Fibroblast of villous mesenchyme (primary cell): ENCODE results near the gene AMPD3. TPM values are rescaled to one million over a fixed set of nuclear protein-coding genes. Genes with fewer than 3 reads are reported as not detected.

Source experiments
- DNase-seq: peaks from one replicate; pipeline ENCODE4 v3.0.0-alpha.2; 2010; ENCODE audit warnings: low read depth
- H3K4me3 ChIP-seq: 2 replicates; pipeline ENCODE4 v1.5.1; 2011; ENCODE audit warnings: low read depth, mild to moderate bottlenecking, low read length
- CTCF ChIP-seq: IDR thresholded peaks from 2 replicates; pipeline ENCODE4 v1.5.1; 2012; ENCODE audit warnings: low read depth, mild to moderate bottlenecking, low read length; ENCODE audit not compliant: insufficient read depth
- total RNA-seq: library from RNA; depleted of rRNA; stranded (reverse); fragments of >200 nt; gene quantifications from 2 replicates; pipeline ENCODE4 v1.2.3, GENCODE V29; 2012

Gene AMPD3
- total RNA-seq, 1 donor: 22.9 TPM

- no peak for TF ChIP-seq CTCF
- H3K4me3 ChIP-seq: no peak overlapping the region
- peak; percentile 48 for DNase-seq
Measured at GRCh38 chr11:10418259-10418949, 36.7 kb upstream of the AMPD3 start.

GRCh38 chr11:10418950-10419310 is 36.1 kb upstream of the AMPD3 start:
- no peak for DNase-seq
- H3K4me3 ChIP-seq: no peak overlapping the region
- TF ChIP-seq CTCF: no peak

- DNase-seq: no peak
- no peak overlapping the region for H3K4me3 ChIP-seq
- TF ChIP-seq CTCF: no peak
Measured at GRCh38 chr11:10426475-10426874, 28.6 kb upstream of the AMPD3 start.

GRCh38 chr11:10428453-10428852 is 26.6 kb upstream of the AMPD3 start:
- no peak for TF ChIP-seq CTCF
- no peak for DNase-seq

GRCh38 chr11:10429526-10429925 is 25.5 kb upstream of the AMPD3 start:
- no peak for TF ChIP-seq CTCF
- H3K4me3 ChIP-seq: no peak overlapping the region
- no peak for DNase-seq

More at GRCh38 chr11:10428453-10428852, 26.6 kb upstream of the AMPD3 start:
- no peak overlapping the region for H3K4me3 ChIP-seq

- TF ChIP-seq CTCF: no peak
- no peak overlapping the region for H3K4me3 ChIP-seq
- DNase-seq: no peak
Measured at GRCh38 chr11:10432493-10432892, 22.6 kb upstream of the AMPD3 start.

GRCh38 chr11:10432971-10433370 is 22.1 kb upstream of the AMPD3 start:
- no peak for TF ChIP-seq CTCF
- H3K4me3 ChIP-seq: no peak overlapping the region
- no peak for DNase-seq
